Measurements from ENCODE around the gene HELB. TPM values are rescaled to one million over a fixed set of nuclear protein-coding genes. Genes with fewer than 3 reads are reported as not detected.

Gene HELB
- total and polyA plus RNA-seq, 10 of the 15 experiments (the other 5 are each of a cell fraction or from before 2014, with no cell fraction given) = 0.58 to 10.0 (median 4.4) TPM

GRCh38 chr12:66367015-66367667 is 64.8 kb downstream of the HELB start:
- Histone ChIP-seq H3K4me2 (ENCODE audit: control insufficient read depth, insufficient read depth) (no peak overlapping the region), H3K4me3 (no peak overlapping the region), H3K27ac (ENCODE audit: control insufficient read depth, insufficient read depth) (no peak overlapping the region), H3K36me3 (ENCODE audit: control insufficient read depth in 2 of 2, insufficient read depth in 2 of 2, low read length in 1 of 2) (no peaks in the 10 kb centered on the region), H2AFZ (ENCODE audit: control insufficient read depth, low read depth, low read length) (no peak overlapping the region), H3K9ac (ENCODE audit: control insufficient read depth, insufficient read depth, low read length) (no peak overlapping the region), H3K4me1 (ENCODE audit: control insufficient read depth, insufficient read depth, low read length) (no peaks in the 10 kb centered on the region), H3K9me3 (replicated peaks; ENCODE audit: control insufficient read depth, insufficient read depth, low read length) (no peaks in the 10 kb centered on the region), H4K20me1 (ENCODE audit: control insufficient read depth, insufficient read depth) (no peaks in the 10 kb centered on the region), H3K27me3 (replicated peaks in 1 of 2; ENCODE audit: control insufficient read depth in 2 of 2, insufficient read depth in 2 of 2, low read length in 1 of 2) (no peaks in the 10 kb centered on the region; a peak in 1 of 4 replicates), H3K79me2 (ENCODE audit: control insufficient read depth, insufficient read depth, low read length) (no peaks in the 10 kb centered on the region)
- SMC1A ChIA-PET (ENCODE audit: uncharacterized antibody, unreplicated experiment) = interaction anchor here (1.4 kb wide), 1 partner anchor 222 kb away, joined by 4 read pairs; no protein-coding TSS in a partner anchor
- ATAC-seq (no peak), DNase-seq (ENCODE audit: low read depth, low spot score) (no peak), FAIRE-seq (no peak)
- RAD21 ChIA-PET (ENCODE audit: unreplicated experiment) = no interaction called here
- POLR2A ChIA-PET = no interaction called here
- CTCF ChIA-PET = no interaction called here
- BruUV-seq (replicated peaks) = no TSS peak
- TF ChIP-seq WRNIP1 (IDR thresholded peaks at IDR 0.05; ENCODE audit: borderline replicate concordance, low read depth, low read length) = no peak
- intact Hi-C loops (cut with micrococcal nuclease; ENCODE audit: unreplicated experiment) = no loop called here
- in situ Hi-C loops (cut with MboI) = no loop called here
- 4% methylated on average over 3 of the region's 3 CpGs for WGBS (ENCODE audit: insufficient coverage, insufficient replicate concordance, low lambda C conversion rate, missing lambda C conversion rate)

GRCh38 chr12:66371982-66372381 is 69.7 kb downstream of the HELB start:
- SMC1A ChIA-PET (ENCODE audit: uncharacterized antibody, unreplicated experiment) = no interaction called here
- Histone ChIP-seq H4K20me1 (ENCODE audit: control insufficient read depth, insufficient read depth) (no peaks in the 10 kb centered on the region), H3K27me3 (replicated peaks in 1 of 2; ENCODE audit: control insufficient read depth in 2 of 2, insufficient read depth in 2 of 2, low read length in 1 of 2) (no peaks in the 10 kb centered on the region; a peak in 1 of 4 replicates), H3K27ac (ENCODE audit: control insufficient read depth, insufficient read depth) (no peak overlapping the region), H3K36me3 (ENCODE audit: control insufficient read depth in 2 of 2, insufficient read depth in 2 of 2, low read length in 1 of 2) (no peaks in the 10 kb centered on the region), H3K79me2 (ENCODE audit: control insufficient read depth, insufficient read depth, low read length) (no peaks in the 10 kb centered on the region), H3K4me2 (ENCODE audit: control insufficient read depth, insufficient read depth) (no peak overlapping the region), H3K4me3 (no peak overlapping the region), H3K9ac (ENCODE audit: control insufficient read depth, insufficient read depth, low read length) (no peak overlapping the region), H2AFZ (ENCODE audit: control insufficient read depth, low read depth, low read length) (no peak overlapping the region), H3K9me3 (replicated peaks; ENCODE audit: control insufficient read depth, insufficient read depth, low read length) (no peaks in the 10 kb centered on the region), H3K4me1 (ENCODE audit: control insufficient read depth, insufficient read depth, low read length) (no peaks in the 10 kb centered on the region)
- TF ChIP-seq BHLHE40 (IDR thresholded peaks at IDR 0.05; ENCODE audit: borderline replicate concordance in 1 of 2, low read depth in 2 of 2, low read length in 1 of 2) (no peak), SMARCA5 (IDR thresholded peaks at IDR 0.05) (no peak)
- DNase-seq (ENCODE audit: low read depth, low spot score) = no peak
- WGBS (ENCODE audit: insufficient coverage, insufficient replicate concordance, low lambda C conversion rate, missing lambda C conversion rate) = 50% methylated on average over 2 of the region's 2 CpGs
- CTCF ChIA-PET = interaction anchor here (0.9 kb wide), 1 partner anchor 327 kb away, joined by 3 read pairs; no protein-coding TSS in a partner anchor
- FAIRE-seq = no peak
- intact Hi-C loops (cut with micrococcal nuclease; ENCODE audit: unreplicated experiment) = no loop called here
- in situ Hi-C loops (cut with MboI) = no loop called here
- POLR2A ChIA-PET = no interaction called here
- ATAC-seq = no peak
- no TSS peak for BruUV-seq (replicated peaks)
- RAD21 ChIA-PET (ENCODE audit: unreplicated experiment) = no interaction called here
